HG03354 (cell line): ENCODE data around the gene FKBP14.
A peak's percentile ranks its signal among the peaks of the same experiment; 100 is the strongest.

Source experiments
- ATAC-seq: cut with Tn5 transposase; IDR thresholded peaks from one replicate; pipeline ENCODE4 v1.9.1; 2021; ENCODE audit warnings: mild to moderate bottlenecking; ENCODE audit not compliant: unreplicated experiment, poor library complexity, severe bottlenecking

Gene FKBP14

GRCh38 chr7:29996321-29996720 is 30.2 kb downstream of the FKBP14 start:
- no peak for ATAC-seq

DNA sequence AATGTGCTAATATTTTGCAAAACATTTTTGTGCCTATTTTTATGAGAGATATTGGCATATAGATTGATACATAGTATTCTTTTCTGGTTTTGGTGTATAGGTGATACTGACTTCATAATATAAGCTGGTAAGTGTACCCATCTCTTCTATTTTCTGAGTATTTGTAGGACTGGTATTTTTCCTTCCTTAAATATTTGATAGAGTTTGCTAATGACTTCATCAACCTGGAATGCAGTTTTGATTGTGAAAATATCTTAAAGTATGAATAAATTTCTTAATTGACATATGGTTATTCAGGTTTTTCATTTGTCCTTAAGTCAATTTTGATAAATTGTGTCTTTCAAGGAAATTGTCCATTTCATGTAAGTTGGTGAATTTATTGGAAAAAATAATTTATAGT is 30.9 kb downstream of the FKBP14 start:
- ATAC-seq, result no peak

DNA sequence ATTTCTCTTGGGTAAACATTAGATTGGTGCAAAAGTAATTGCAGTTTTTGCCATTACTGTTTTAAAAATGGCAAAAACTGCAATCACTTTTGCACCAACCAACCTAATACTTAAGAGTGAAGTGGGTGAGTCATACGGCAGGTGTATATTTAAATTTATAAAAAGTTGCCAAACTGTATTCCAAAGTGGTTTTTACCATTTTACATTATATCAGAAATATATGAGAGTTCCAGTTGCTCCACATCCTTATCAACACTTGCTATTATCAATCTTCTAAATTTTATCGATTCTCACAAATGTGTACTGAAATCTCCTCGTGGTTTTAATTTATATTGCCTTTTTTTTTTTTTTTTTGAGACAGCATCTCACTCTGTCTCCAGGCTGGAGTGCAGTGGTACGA is 33.4 kb downstream of the FKBP14 start:
- no peak for ATAC-seq

GRCh38 chr7:29991937-29992336 is 34.6 kb downstream of the FKBP14 start:
- no peak for ATAC-seq

DNA sequence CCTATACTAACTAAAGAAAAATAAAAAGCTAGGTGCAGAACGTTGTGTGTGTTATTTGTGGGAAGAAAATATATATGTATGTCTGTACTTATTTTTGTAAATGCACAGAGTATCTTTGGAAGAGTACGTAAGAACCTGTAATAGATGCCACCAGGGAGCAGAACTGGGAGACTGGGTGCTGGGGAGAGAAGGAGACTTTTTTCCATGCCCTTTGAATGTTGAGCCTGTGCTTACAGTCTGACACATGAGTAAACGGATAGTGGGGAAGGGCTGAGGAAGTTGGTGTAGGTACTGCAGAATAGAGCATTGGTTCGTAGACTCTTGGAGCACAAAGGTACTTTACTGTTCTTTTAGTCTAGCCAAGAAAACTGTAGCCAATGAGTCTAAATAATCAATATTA is 35.6 kb downstream of the FKBP14 start:
- ATAC-seq, result no peak

- ATAC-seq, result peak; percentile 50
These were observed 37.1 kb downstream of the FKBP14 start, which contains the start of gene SCRN1 for GRCh38 chr7:29989257-29989995. SCRN1 (minus strand) TSS chr7:29989801; CDS start chr7:29969067, 20,734 bp downstream.

GRCh38 chr7:29988424-29989256 is 37.9 kb downstream of the FKBP14 start:
- peak; percentile 41 for ATAC-seq

- no peak for ATAC-seq
These were observed 38.6 kb downstream of the FKBP14 start for GRCh38 chr7:29987811-29988317.

DNA sequence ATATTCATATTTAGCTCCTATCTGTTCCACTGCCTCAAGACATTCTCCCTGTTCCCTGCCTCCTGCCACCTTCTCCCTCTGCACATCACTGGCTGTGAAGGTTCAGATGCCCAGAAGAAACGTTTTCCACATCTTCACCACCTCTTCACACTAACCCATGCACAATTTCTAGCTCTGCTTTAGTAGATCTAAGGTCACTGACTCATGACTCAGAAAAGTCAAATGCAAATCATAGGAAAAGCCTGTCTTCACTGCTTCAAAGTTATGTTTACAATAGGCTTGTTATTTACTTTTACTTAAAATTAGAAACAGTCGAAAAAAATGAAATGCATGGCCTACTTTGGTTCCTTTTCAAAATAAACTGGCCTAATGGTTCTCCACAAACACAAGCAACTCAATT is 39.4 kb downstream of the FKBP14 start:
- ATAC-seq, result no peak

GRCh38 chr7:29980151-29980550 is 46.4 kb downstream of the FKBP14 start:
- no peak for ATAC-seq

GRCh38 chr7:29977886-29978651 is 48.4 kb downstream of the FKBP14 start:
- no peak for ATAC-seq

DNA sequence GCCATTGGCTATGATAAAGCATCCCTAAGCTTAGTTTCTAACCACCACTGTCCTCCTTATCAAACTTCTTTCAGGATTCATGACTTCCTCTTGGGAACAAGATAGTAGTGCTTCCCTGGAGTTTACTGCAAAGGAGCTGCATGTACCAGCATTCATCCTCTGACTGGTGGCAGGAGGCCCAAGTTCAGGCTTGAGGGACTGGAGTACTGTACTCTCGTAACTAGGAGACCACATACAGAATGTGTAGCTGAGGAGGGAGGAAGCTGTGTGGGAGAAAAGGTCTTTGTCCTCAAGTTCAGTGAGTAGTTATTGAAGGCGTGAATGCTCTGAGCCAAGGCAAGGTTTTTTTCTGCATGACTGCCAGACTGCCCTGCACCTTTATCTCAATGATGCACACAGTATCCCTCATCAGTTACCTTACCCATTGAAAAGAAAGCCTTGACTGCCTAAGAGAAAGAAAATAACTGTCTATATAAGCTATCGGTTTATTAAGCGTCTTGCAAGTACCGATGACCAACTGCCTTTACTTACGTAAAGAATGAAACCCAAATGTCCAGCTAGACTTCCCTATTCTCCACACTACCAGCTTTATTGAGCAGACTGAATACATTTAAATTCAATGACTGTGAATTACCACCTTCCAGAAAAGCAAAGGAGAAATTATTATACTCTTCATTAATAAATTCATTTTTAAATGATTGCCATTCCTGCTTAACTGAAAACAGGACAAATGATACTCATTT is 49.7 kb downstream of the FKBP14 start:
- ATAC-seq, result no peak

GRCh38 chr7:29976266-29976665 is 50.2 kb downstream of the FKBP14 start:
- no peak for ATAC-seq

DNA sequence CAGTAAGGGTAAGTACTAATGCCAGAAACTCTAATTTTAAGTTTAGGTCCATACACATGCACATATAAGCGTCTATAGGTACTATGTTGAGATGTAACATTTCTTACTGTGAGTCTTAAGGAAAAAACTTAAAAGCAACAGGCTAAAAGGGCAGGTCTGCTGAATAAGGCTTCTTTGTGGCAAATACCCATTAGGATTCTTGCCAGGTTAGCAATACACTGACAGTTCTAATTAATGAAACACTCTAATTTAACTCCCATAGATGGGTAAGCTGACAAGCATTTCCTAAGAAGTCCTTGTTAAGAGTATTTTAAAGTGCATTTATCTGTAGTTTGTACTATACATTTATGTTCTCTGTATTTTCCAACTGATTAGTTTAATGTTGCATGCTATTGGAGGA is 50.9 kb downstream of the FKBP14 start:
- ATAC-seq, result no peak

- no peak for ATAC-seq
These were observed 52.2 kb downstream of the FKBP14 start for GRCh38 chr7:29974286-29974685.

DNA sequence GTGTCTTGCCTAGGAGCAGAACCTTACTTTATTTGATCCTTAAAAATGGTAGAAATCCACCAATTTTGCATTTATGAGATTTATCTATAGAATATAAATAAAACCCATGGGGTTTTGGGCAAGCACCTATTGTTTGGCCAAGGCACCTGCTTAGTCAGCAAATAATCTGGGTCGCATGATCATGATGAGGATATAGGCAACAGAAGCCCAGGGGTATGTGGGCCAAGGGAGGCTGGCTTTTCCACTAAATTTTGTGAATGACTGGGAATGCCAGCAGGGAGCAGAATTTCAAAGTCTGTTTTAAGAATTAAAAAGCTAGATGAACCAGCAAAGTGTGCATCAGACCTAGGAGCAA is 54.2 kb downstream of the FKBP14 start:
- ATAC-seq, result no peak

- no peak for ATAC-seq
These were observed 54.8 kb downstream of the FKBP14 start for GRCh38 chr7:29971566-29972314.

DNA sequence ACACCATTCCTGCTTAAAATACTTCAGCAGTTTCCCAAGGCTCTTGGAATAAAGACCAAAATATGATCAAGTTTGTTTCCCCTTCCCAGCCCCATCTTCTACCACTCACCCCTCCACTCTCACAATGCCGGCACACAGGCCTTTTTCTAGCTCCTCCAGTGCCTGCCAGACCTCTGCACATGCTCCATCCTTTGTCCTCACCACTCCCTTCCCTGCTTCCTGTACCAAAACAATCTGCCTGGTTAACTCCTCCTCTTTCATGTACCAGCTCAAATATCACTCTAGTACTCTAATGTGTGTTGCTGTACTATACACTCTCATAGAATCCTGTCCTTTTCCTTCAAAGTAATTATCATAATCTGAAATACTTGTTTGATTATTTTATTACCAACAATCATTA is 56.3 kb downstream of the FKBP14 start:
- ATAC-seq, result no peak

- no peak for ATAC-seq
These were observed 56.8 kb downstream of the FKBP14 start for GRCh38 chr7:29969738-29970137.
